ENCODE data around the gene CACNG8. TPM values are rescaled to one million over a fixed set of nuclear protein-coding genes. Genes with fewer than 3 reads are reported as not detected.

Gene CACNG8
- polyA plus RNA-seq (2013, experiment 1 of 2): 4.6 TPM
- polyA plus RNA-seq (2013, experiment 2 of 2): 3.3 TPM

DNA sequence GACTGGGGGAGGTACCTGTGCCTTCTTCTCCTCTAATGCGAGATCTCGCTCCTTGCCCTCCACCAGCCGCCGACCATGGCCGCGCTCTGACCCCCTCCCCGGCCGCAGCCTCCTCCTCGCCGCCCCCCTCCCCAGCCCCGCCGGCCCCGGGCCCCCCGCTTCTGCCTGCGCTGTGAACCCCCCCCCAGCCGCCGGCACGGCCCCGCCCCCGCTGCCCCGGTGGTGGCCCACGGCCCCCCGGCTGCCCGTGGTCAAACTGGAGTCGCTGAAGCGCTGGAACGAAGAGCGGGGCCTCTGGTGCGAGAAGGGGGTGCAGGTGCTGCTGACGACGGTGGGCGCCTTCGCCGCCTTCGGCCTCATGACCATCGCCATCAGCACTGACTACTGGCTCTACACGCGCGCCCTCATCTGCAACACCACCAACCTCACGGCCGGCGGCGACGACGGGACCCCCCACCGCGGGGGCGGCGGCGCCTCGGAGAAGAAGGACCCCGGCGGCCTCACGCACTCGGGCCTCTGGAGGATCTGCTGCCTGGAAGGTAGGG lies at the start of gene CACNG8:
CACNG8 (plus strand) TSS at position 51 of the 545 bp plus-strand sequence.
- Histone ChIP-seq H3K36me3 (ENCODE audit: control insufficient read depth, insufficient read depth, low read length) (peaks cover 34% of the 10 kb centered on the region), H3K27ac (ENCODE audit: low read depth, low read length, severe bottlenecking) (no peak within 1 kb of the TSS), H3K4me3 (ENCODE audit: extremely low read depth, insufficient read depth, low read length, poor library complexity, severe bottlenecking) (peak within 1 kb of the TSS; percentile 59), H3K4me1 (ENCODE audit: control insufficient read depth, insufficient read depth, low read length, poor library complexity, severe bottlenecking) (peaks cover 14% of the 10 kb centered on the region), H3K9me3 (ENCODE audit: control insufficient read depth, low read length) (no peaks in the 10 kb centered on the region)
- 11 to 20% methylated on average over 7 to 22 of the region's 55 CpGs for WGBS, 2 experiments (ENCODE audit: insufficient coverage in 2 of 2)

DNA sequence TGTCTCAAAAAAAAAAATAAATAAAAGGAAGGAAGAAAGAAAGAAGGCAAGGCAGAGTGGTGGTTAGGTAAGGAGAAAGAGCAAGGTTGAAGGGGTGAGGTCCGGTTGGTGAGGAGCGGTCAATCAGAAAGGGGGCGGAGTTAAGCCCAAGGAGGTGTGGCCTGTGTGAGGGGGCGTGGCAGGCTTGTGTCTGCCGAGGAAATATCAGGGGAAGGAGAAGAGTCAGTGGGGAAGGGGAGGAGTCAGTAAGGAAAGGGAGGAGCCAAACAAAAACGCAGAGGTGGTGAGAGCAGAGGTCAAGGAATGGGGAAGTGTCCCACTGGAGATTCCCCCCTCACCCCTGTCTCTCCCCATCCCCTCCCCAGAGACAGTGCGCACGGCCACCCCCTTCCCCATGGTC lies 47.7 kb upstream of the CACNG8 start:
- 79 to 81% methylated on average over 5 to 7 of the region's 8 CpGs for WGBS, 2 experiments (ENCODE audit: insufficient coverage in 2 of 2)
- Histone ChIP-seq H3K4me1 (ENCODE audit: control insufficient read depth, insufficient read depth, low read length, poor library complexity, severe bottlenecking) (no peaks in the 10 kb centered on the region), H3K9me3 (ENCODE audit: control insufficient read depth, low read length) (no peaks in the 10 kb centered on the region), H3K27ac (ENCODE audit: low read depth, low read length, severe bottlenecking) (no peak overlapping the region), H3K36me3 (ENCODE audit: control insufficient read depth, insufficient read depth, low read length) (peaks cover 59% of the 10 kb centered on the region), H3K4me3 (ENCODE audit: extremely low read depth, insufficient read depth, low read length, poor library complexity, severe bottlenecking) (no peak overlapping the region)

DNA sequence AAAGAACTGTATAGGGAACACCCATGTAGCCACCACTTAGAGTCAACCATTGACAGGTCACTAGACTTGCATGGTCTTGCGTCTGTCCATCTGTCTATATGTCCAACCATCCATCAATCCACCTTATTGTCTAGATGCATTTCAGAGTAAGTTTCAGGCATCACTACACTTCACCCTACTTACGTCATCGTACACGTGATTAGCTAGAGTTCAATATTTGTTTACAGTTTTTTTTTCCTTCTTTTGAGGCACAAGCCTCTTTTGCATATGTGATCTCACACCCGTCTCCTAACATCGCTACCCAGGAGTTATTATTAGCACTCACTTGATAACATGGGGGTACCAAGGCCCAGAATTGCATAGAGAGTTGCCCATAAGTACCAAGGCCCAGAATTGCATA lies 46.7 kb upstream of the CACNG8 start:
- H3K4me3 ChIP-seq (ENCODE audit: extremely low read depth, insufficient read depth, low read length, poor library complexity, severe bottlenecking): no peak overlapping the region
- H3K27ac ChIP-seq (ENCODE audit: low read depth, low read length, severe bottlenecking): no peak overlapping the region
- H3K9me3 ChIP-seq (ENCODE audit: control insufficient read depth, low read length): no peaks in the 10 kb centered on the region
- WGBS, 2 experiments (ENCODE audit: insufficient coverage in 2 of 2): 88 to 94% methylated on average over 4 to 5 of the region's 6 CpGs
- H3K4me1 ChIP-seq (ENCODE audit: control insufficient read depth, insufficient read depth, low read length, poor library complexity, severe bottlenecking): no peaks in the 10 kb centered on the region
- H3K36me3 ChIP-seq (ENCODE audit: control insufficient read depth, insufficient read depth, low read length): peaks cover 59% of the 10 kb centered on the region

DNA sequence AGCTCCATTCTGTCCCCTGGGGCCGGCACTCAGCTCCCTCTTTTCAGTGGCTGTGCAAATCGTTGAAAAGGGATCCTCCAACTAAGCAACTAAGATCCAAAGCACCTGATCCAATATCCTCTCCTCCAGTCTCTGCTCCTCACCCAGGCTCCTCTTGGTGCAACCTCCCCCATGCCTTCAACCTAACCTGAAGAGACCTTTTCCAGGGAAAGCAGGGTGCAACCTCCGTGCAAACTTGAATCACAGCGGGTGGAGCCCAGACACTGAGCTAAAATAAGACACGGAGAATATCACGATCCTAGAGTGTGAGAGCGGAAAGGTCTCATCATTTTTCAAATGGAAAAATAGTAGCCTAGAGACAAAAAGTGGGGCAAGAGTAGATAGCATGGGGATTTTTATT lies 45.4 kb upstream of the CACNG8 start:
- H3K27ac ChIP-seq (ENCODE audit: low read depth, low read length, severe bottlenecking): no peak overlapping the region
- H3K9me3 ChIP-seq (ENCODE audit: control insufficient read depth, low read length): no peaks in the 10 kb centered on the region
- no peaks in the 10 kb centered on the region for H3K4me1 ChIP-seq (ENCODE audit: control insufficient read depth, insufficient read depth, low read length, poor library complexity, severe bottlenecking)
- H3K36me3 ChIP-seq (ENCODE audit: control insufficient read depth, insufficient read depth, low read length): peaks cover 59% of the 10 kb centered on the region
- WGBS, 2 experiments (ENCODE audit: insufficient coverage in 2 of 2): 94 to 95% methylated on average over 6 to 7 of the region's 7 CpGs
- H3K4me3 ChIP-seq (ENCODE audit: extremely low read depth, insufficient read depth, low read length, poor library complexity, severe bottlenecking): no peak overlapping the region

DNA sequence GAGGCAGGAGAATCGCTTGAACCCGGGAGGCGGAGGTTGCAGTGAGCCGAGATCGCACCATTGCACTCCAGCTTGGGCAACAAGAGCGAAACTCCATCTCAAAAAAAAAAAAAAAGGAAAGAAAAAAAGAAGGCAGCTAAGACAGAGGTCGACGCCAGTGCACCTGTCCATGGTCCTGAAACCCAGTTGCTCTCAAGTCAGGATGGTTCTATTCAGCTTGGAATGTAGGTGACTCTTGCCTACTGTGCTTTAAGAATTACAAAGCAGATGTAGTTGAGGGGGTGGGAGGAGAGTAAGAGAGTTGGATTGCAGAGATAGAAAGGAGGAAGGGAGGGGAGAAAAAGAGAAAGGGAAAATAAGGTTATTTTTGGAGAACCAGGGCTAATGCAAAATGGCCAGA lies 35.0 kb upstream of the CACNG8 start:
- Histone ChIP-seq H3K4me3 (ENCODE audit: extremely low read depth, insufficient read depth, low read length, poor library complexity, severe bottlenecking) (no peak overlapping the region), H3K4me1 (ENCODE audit: control insufficient read depth, insufficient read depth, low read length, poor library complexity, severe bottlenecking) (no peaks in the 10 kb centered on the region), H3K36me3 (ENCODE audit: control insufficient read depth, insufficient read depth, low read length) (peaks cover 29% of the 10 kb centered on the region), H3K27ac (ENCODE audit: low read depth, low read length, severe bottlenecking) (no peak overlapping the region), H3K9me3 (ENCODE audit: control insufficient read depth, low read length) (no peaks in the 10 kb centered on the region)
- 0 to 8% methylated on average over 2 of the region's 8 CpGs for WGBS, 2 experiments (ENCODE audit: insufficient coverage in 2 of 2)

DNA sequence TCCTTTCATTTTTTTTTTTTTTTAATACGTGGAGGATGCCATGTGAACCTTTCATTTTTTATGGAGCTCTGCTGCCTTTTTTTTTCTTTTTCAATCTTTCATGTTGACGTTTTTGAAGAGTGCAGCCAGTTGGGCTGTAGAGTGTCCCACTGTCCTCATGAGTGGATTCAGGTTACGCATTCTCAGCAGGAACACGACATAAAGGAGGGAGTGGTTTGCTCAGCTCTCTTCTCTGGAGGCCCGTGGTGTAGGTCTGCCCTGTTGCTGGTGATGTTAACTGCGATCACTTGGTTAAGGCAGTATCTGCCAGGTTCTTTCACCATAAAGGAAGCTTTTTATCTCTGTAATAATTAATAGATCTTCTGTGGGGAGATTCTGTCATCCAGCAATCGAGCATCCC lies 26.7 kb upstream of the CACNG8 start:
- H3K4me3 ChIP-seq (ENCODE audit: extremely low read depth, insufficient read depth, low read length, poor library complexity, severe bottlenecking): no peak overlapping the region
- 41 to 76% methylated on average over 4 of the region's 7 CpGs for WGBS, 2 experiments (ENCODE audit: insufficient coverage in 2 of 2)
- no peaks in the 10 kb centered on the region for H3K9me3 ChIP-seq (ENCODE audit: control insufficient read depth, low read length)
- peaks cover 17% of the 10 kb centered on the region for H3K36me3 ChIP-seq (ENCODE audit: control insufficient read depth, insufficient read depth, low read length)
- no peak overlapping the region for H3K27ac ChIP-seq (ENCODE audit: low read depth, low read length, severe bottlenecking)
- H3K4me1 ChIP-seq (ENCODE audit: control insufficient read depth, insufficient read depth, low read length, poor library complexity, severe bottlenecking): no peaks in the 10 kb centered on the region

DNA sequence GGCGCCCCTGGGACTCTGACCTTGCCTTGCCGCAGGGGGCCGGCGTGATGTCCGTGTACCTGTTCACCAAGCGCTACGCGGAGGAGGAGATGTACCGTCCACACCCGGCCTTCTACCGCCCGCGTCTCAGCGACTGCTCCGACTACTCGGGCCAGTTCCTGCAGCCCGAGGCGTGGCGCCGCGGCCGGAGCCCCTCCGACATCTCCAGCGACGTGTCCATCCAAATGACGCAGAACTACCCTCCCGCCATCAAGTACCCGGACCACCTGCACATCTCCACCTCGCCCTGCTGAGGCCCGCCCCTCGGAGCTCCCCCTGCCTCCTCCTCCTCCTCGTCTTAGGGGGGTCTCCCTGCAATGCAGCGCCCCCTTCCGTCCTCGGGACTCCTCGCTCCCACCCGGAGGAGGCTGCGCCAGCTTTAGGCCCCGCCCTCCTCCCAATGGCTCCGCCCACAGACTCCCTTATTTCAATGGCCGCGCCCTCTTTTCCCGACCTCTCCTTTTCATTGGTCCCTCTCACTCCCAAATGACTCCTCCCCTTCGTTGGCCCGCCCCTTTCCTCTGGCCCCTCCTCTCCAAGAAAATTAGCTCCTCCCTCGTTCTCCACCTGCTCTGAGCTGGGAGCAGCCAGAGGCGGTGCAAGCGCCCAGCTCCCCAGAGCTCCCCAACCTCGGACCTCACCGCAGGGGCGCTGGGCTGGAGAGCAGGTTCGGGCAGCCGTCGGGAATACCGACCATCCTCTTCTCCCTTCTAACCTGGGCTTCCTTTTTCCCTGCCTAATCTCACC lies 20.5 kb upstream of the CACNG8 start:
- Histone ChIP-seq H3K4me3 (ENCODE audit: extremely low read depth, insufficient read depth, low read length, poor library complexity, severe bottlenecking) (no peak overlapping the region), H3K36me3 (ENCODE audit: control insufficient read depth, insufficient read depth, low read length) (peaks cover 10% of the 10 kb centered on the region), H3K9me3 (ENCODE audit: control insufficient read depth, low read length) (no peaks in the 10 kb centered on the region), H3K27ac (ENCODE audit: low read depth, low read length, severe bottlenecking) (no peak overlapping the region), H3K4me1 (ENCODE audit: control insufficient read depth, insufficient read depth, low read length, poor library complexity, severe bottlenecking) (no peaks in the 10 kb centered on the region)
- WGBS, 2 experiments (ENCODE audit: insufficient coverage in 2 of 2): 49 to 50% methylated on average over 51 to 52 of the region's 55 CpGs

DNA sequence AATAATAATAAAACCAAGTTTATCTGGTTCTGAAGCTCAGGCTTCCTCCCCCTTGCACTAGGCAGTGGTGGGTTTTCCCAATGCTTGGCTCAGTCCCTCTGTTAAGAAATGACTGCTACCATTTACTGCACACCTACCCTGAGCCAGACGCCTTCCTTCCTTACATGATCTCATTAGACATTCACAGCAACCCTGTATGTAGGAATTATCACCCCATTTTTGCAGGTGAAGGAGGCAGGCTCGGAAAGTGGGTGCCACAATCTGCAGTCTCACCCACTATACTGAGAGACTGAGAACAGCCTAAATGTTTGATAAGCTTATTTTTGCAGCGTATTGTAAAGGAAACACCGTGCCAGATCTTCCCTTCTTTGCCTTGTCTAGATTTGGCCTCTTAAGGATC lies 18.3 kb upstream of the CACNG8 start:
- WGBS, 2 experiments (ENCODE audit: insufficient coverage in 2 of 2): 93 to 97% methylated on average over 3 to 4 of the region's 4 CpGs
- Histone ChIP-seq H3K4me1 (ENCODE audit: control insufficient read depth, insufficient read depth, low read length, poor library complexity, severe bottlenecking) (no peaks in the 10 kb centered on the region), H3K36me3 (ENCODE audit: control insufficient read depth, insufficient read depth, low read length) (peaks cover 4% of the 10 kb centered on the region), H3K4me3 (ENCODE audit: extremely low read depth, insufficient read depth, low read length, poor library complexity, severe bottlenecking) (no peak overlapping the region), H3K27ac (ENCODE audit: low read depth, low read length, severe bottlenecking) (no peak overlapping the region), H3K9me3 (ENCODE audit: control insufficient read depth, low read length) (no peaks in the 10 kb centered on the region)

DNA sequence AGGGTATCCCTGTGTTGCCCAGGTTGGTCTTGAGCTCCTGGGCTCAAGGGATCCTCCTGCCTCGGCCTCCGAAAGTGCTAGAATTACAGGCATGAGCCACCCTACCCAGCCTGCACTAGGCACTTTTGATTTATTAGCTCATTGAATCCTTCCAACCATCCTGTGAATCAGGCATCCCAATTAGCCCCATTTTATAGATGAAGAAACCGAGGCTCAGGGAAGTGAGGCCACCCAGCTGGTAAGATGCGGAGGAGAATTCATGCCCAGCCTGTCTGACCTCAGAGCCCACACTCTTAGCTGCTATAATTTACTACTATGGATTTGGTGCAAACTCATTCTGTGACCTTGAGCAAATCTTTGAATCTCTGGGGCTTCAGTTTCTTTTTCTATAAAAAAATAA lies 17.8 kb upstream of the CACNG8 start:
- H3K27ac ChIP-seq (ENCODE audit: low read depth, low read length, severe bottlenecking): no peak overlapping the region
- H3K36me3 ChIP-seq (ENCODE audit: control insufficient read depth, insufficient read depth, low read length): peaks cover 4% of the 10 kb centered on the region
- no peak overlapping the region for H3K4me3 ChIP-seq (ENCODE audit: extremely low read depth, insufficient read depth, low read length, poor library complexity, severe bottlenecking)
- H3K4me1 ChIP-seq (ENCODE audit: control insufficient read depth, insufficient read depth, low read length, poor library complexity, severe bottlenecking): no peaks in the 10 kb centered on the region
- WGBS, 2 experiments (ENCODE audit: insufficient coverage in 2 of 2): 80 to 96% methylated on average over 4 of the region's 4 CpGs
- H3K9me3 ChIP-seq (ENCODE audit: control insufficient read depth, low read length): no peaks in the 10 kb centered on the region

DNA sequence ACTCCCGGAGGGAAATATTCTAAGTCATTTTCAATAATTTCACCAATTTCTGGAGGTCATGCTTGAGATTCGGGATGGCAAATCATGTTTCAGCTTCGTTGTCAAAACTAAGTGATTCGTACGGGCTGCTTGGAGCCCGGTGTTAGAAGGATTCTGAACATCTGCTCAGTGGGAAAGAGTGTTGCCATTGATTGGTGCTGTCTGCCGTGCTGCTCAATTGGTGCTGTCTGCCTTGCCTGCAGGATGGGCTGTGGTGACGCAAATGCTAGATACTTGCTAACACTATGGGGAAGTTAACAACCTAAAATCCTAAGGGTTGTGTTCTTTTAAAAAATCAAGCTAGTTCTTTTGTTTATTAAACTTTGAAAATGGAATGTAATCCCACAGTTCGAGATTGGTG lies 17.3 kb upstream of the CACNG8 start:
- Histone ChIP-seq H3K9me3 (ENCODE audit: control insufficient read depth, low read length) (no peaks in the 10 kb centered on the region), H3K4me1 (ENCODE audit: control insufficient read depth, insufficient read depth, low read length, poor library complexity, severe bottlenecking) (no peaks in the 10 kb centered on the region), H3K36me3 (ENCODE audit: control insufficient read depth, insufficient read depth, low read length) (peaks cover 4% of the 10 kb centered on the region), H3K27ac (ENCODE audit: low read depth, low read length, severe bottlenecking) (no peak overlapping the region), H3K4me3 (ENCODE audit: extremely low read depth, insufficient read depth, low read length, poor library complexity, severe bottlenecking) (no peak overlapping the region)
- 19 to 29% methylated on average over 3 to 6 of the region's 9 CpGs for WGBS, 2 experiments (ENCODE audit: insufficient coverage in 2 of 2)

DNA sequence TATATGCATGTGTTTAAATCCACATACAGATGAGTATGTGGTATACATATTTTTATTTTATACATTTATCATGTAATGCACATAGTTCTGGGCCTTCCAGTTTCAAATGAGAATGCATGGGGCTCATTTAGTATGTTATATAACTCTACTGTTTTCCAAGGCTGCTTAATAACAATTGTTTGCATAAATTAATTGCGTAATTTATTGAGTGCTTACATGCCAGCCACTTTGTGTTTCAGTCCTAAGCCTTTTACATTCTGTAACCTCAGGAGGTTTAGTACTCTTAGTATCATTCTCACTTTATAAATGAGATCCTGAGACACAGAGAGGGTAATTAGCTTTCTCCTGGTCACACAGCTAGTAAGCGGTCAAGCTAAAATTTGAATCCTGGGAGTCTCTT lies 16.7 kb upstream of the CACNG8 start:
- Histone ChIP-seq H3K4me3 (ENCODE audit: extremely low read depth, insufficient read depth, low read length, poor library complexity, severe bottlenecking) (no peak overlapping the region), H3K9me3 (ENCODE audit: control insufficient read depth, low read length) (no peaks in the 10 kb centered on the region), H3K4me1 (ENCODE audit: control insufficient read depth, insufficient read depth, low read length, poor library complexity, severe bottlenecking) (no peaks in the 10 kb centered on the region), H3K36me3 (ENCODE audit: control insufficient read depth, insufficient read depth, low read length) (peaks cover 4% of the 10 kb centered on the region), H3K27ac (ENCODE audit: low read depth, low read length, severe bottlenecking) (no peak overlapping the region)
- 100% methylated on average over 1 of the region's 2 CpGs; no CpG with 5 or more reads in 1 of the 2 experiments for WGBS, 2 experiments (ENCODE audit: insufficient coverage in 2 of 2)

All from mesodermal cell (in vitro differentiated cells).